HCT116 (cell line): ENCODE measurements around the gene TEAD1. TPM values are rescaled to one million over a fixed set of nuclear protein-coding genes. Genes with fewer than 3 reads are reported as not detected.

Experiments
- ATAC-seq: fragments of 200-7000 bp; cut with Tn5 transposase; 2 replicates; pipeline ENCODE4 v1.9.1; 2020; ENCODE audit warnings: mild to moderate bottlenecking, moderate library complexity
- BruUV-seq: library from RNA; stranded (reverse); fragments of 400-500 nt; replicated peaks from 2 replicates; lab custom pipeline; 2021; lab: Mats Ljungman, UMichigan
- CTCF ChIA-PET: fragments of 300-600 bp; sonication (Branson Sonifier 250); formaldehyde crosslinking; loops from one replicate; lab custom pipeline; 2021; ENCODE audit warnings: antibody characterized with exemption; lab: Charles Lee
- POLR2A ChIA-PET: fragments of 300-600, 350-600 bp; sonication (Branson Sonifier 250); formaldehyde crosslinking; loops from one replicate; lab custom pipeline; 2021; ENCODE audit warnings: antibody characterized with exemption; lab: Charles Lee
- RAD21 ChIA-PET, 2 experiments: fragments of 300-600 bp; sonication (Branson Sonifier 250); formaldehyde crosslinking; loops; one replicate each; lab custom pipeline; 2023; ENCODE audit warnings: low total read pairs in 2 of 2; ENCODE audit not compliant: uncharacterized antibody in 2 of 2, unreplicated experiment in 2 of 2, low non-redundant PET in 1 of 2; lab: Charles Lee
- DNase-seq: peaks from one replicate; pipeline ENCODE4 v3.0.0-alpha.2; 2010; ENCODE audit warnings: low read depth, low spot score
- H2AFZ ChIP-seq: fragments of 200-600 bp; shearing (Covaris generic), sonication (generic); 2 replicates; pipeline ENCODE4 v1.6.1; 2017; ENCODE audit warnings: low read depth, mixed run types, mixed read lengths, antibody characterized with exemption, low read length; ENCODE audit not compliant: poor library complexity, severe bottlenecking
- H3K27ac ChIP-seq: 2 replicates; pipeline ENCODE4 v1.5.1; 2012; ENCODE audit warnings: low read depth, low read length
- H3K27me3 ChIP-seq: fragments of 200-600 bp; sonication (generic); 2 replicates; pipeline ENCODE4 v1.6.1; 2016; ENCODE audit warnings: mixed run types, low read length, mixed read lengths; ENCODE audit not compliant: insufficient read depth
- H3K36me3 ChIP-seq, 2 experiments: fragments of 200-500 bp in 1 of 2; fragments of 200-600 bp in 1 of 2; sonication (Bioruptor generic) in 1 of 2; sonication (generic) in 1 of 2; 2 replicates each; pipeline versions ENCODE4 v1.5.1 to v1.6.1; 2014 to 2016; ENCODE audit warnings: low read length in 2 of 2, inconsistent platforms in 1 of 2, mixed read lengths in 1 of 2, mixed run types in 1 of 2; ENCODE audit not compliant: insufficient read depth in 2 of 2, control insufficient read depth in 1 of 2
- H3K4me1 ChIP-seq, 2 experiments: fragments of 200-600 bp in 1 of 2; sonication (generic) in 1 of 2; 2 replicates each; pipeline versions ENCODE4 v1.5.1 to v1.6.1; 2012 to 2017; ENCODE audit warnings: low read length in 2 of 2, inconsistent platforms in 1 of 2, mild to moderate bottlenecking in 1 of 2, mixed read lengths in 1 of 2, mixed run types in 1 of 2, moderate library complexity in 1 of 2; ENCODE audit not compliant: insufficient read depth in 2 of 2, control insufficient read depth in 1 of 2
- H3K4me2 ChIP-seq: fragments of 200-600 bp; sonication (generic); 2 replicates; pipeline ENCODE4 v1.6.1; 2017; ENCODE audit warnings: mixed run types, low read length, mixed read lengths
- H3K4me3 ChIP-seq, 2 experiments: fragments of 200-600 bp in 1 of 2; sonication (generic) in 1 of 2; replicated peaks in 1 of 2; 2 replicates each; pipeline ENCODE4 v1.5.1; 2011 to 2016; ENCODE audit warnings: low read length in 2 of 2, control low read depth in 1 of 2, low read depth in 1 of 2, mild to moderate bottlenecking in 1 of 2, mixed read lengths in 1 of 2, mixed run types in 1 of 2
- H3K79me2 ChIP-seq: fragments of 200-600 bp; sonication (generic); 2 replicates; pipeline ENCODE4 v1.6.1; 2017; ENCODE audit warnings: mild to moderate bottlenecking, mixed run types, low read length, moderate library complexity, mixed read lengths; ENCODE audit not compliant: insufficient read depth
- H3K9ac ChIP-seq: fragments of 200-600 bp; sonication (generic); 2 replicates; pipeline ENCODE4 v1.6.1; 2016; ENCODE audit warnings: low read length, mixed read lengths
- H3K9me2 ChIP-seq: fragments of 200-600 bp; sonication (generic), shearing (Covaris generic); 2 replicates; pipeline ENCODE4 v1.6.1; 2017; ENCODE audit warnings: mixed run types, mild to moderate bottlenecking, moderate library complexity; ENCODE audit not compliant: insufficient read depth
- H3K9me3 ChIP-seq, 2 experiments: fragments of 200-500 bp in 1 of 2; fragments of 200-600 bp in 1 of 2; sonication (Bioruptor generic) in 1 of 2; sonication (generic) in 1 of 2; 2 replicates each; pipeline ENCODE4 v1.6.1; 2014 to 2017; ENCODE audit warnings: low read length in 2 of 2, mixed read lengths in 2 of 2, inconsistent platforms in 1 of 2, low read depth in 1 of 2, mild to moderate bottlenecking in 1 of 2, mixed run types in 1 of 2, moderate library complexity in 1 of 2; ENCODE audit not compliant: control insufficient read depth in 1 of 2, insufficient read depth in 1 of 2
- H4K20me1 ChIP-seq: fragments of 200-600 bp; sonication (generic), shearing (Covaris generic); 2 replicates; pipeline ENCODE4 v1.6.1; 2017; ENCODE audit warnings: mixed run types, mild to moderate bottlenecking, moderate library complexity; ENCODE audit not compliant: insufficient read depth
- POLR2A ChIP-seq: IDR thresholded peaks from 2 replicates; pipeline ENCODE4 v1.7.0; 2011; ENCODE audit warnings: borderline replicate concordance; ENCODE audit not compliant: insufficient read depth, insufficient read length; ENCODE audit errors: extremely low read depth
- ZFX ChIP-seq: fragments of 450-650 bp; IDR thresholded peaks from 2 replicates; pipeline ENCODE4 v1.6.1; 2017
- intact Hi-C: fragments of 100-400 bp; cut with micrococcal nuclease; formaldehyde crosslinking; loops from 2 replicates; pipeline ENCODE4 v1.10.0; 2022
- total RNA-seq: library from RNA; stranded (reverse); gene quantifications from one replicate; pipeline ENCODE4 v1.2.1, GENCODE V29; 2021; ENCODE audit not compliant: unreplicated experiment
- TF ChIP-seq, protein P1 (sequence below): IDR thresholded peaks from 2 replicates; pipeline ENCODE4 v1.6.1; 2012; ENCODE audit warnings: low read depth
- TF ChIP-seq, protein P2 (sequence below), 3 experiments: fragments of 200-600 bp in 1 of 3; sonication (generic) in 1 of 3; IDR thresholded peaks in 2 of 3; conservative IDR thresholded peaks in 1 of 3; 2 replicates each; pipeline ENCODE4 v1.5.1; 2012 to 2017; ENCODE audit warnings: low read depth in 2 of 3, low read length in 2 of 3, antibody characterized with exemption in 1 of 3, borderline replicate concordance in 1 of 3, control low read depth in 1 of 3, mild to moderate bottlenecking in 1 of 3, mixed read lengths in 1 of 3, mixed run types in 1 of 3, moderate library complexity in 1 of 3; ENCODE audit not compliant: insufficient read depth in 1 of 3

The TEAD1 gene
- total RNA-seq, 1 experiment from 2014 or later = 103 TPM

DNA sequence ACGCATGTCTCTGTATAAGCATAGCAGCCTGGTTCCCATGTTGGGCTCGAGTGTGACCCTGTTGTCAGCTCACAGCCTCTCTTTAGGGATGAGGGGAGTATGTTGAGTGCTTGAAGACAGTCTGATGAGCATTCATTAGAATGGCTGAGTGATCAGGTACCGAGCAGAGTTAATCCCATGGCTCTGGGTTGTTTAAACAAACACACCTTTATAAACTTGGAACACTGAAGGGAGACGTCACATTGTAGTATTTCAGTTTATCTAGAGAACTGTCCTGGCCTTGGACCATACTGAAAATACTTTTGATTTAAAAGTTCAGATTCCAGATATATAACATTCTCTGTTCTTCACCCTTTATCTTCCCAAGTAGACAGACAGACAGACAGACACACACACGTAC is 76.0 kb downstream of the TEAD1 start (continued):
- TF ChIP-seq, protein P1, sequence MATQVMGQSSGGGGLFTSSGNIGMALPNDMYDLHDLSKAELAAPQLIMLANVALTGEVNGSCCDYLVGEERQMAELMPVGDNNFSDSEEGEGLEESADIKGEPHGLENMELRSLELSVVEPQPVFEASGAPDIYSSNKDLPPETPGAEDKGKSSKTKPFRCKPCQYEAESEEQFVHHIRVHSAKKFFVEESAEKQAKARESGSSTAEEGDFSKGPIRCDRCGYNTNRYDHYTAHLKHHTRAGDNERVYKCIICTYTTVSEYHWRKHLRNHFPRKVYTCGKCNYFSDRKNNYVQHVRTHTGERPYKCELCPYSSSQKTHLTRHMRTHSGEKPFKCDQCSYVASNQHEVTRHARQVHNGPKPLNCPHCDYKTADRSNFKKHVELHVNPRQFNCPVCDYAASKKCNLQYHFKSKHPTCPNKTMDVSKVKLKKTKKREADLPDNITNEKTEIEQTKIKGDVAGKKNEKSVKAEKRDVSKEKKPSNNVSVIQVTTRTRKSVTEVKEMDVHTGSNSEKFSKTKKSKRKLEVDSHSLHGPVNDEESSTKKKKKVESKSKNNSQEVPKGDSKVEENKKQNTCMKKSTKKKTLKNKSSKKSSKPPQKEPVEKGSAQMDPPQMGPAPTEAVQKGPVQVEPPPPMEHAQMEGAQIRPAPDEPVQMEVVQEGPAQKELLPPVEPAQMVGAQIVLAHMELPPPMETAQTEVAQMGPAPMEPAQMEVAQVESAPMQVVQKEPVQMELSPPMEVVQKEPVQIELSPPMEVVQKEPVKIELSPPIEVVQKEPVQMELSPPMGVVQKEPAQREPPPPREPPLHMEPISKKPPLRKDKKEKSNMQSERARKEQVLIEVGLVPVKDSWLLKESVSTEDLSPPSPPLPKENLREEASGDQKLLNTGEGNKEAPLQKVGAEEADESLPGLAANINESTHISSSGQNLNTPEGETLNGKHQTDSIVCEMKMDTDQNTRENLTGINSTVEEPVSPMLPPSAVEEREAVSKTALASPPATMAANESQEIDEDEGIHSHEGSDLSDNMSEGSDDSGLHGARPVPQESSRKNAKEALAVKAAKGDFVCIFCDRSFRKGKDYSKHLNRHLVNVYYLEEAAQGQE = no peak
- TF ChIP-seq POLR2A = no peak

DNA sequence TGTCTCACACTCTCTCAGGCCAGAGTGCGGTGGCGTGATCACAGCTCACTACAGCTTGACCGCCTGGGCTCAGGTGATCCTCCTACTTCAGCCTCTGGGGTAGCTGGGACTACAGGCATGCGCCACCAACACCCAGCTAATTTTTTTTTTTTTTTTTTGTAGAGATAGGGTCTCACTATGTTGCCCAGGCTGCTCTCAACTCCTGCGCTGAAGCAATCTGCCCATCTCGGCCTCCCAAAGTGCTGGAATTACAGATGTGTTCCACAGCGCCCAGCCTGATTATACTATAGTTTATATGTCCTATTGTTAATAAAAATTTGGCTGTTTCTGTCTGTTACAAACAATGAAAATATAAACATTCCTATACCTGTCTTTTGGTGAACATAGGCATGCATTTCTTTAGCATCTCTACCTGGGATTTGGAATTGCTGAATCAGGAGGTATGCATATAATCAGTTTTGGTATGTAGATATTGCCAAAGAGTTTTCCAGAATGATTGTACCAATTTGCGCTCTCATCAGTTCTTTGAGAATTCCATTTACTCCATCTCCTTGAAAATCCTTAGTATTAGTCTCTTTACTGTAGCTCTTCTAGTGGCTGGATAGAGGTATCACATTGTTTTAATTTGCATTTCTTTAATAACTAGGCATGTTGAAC is 78.8 kb downstream of the TEAD1 start:
- RAD21 ChIA-PET = no interaction called here
- no peak overlapping the region for H3K27ac ChIP-seq

More for the DNA sequence above, 78.8 kb downstream of the TEAD1 start:
- no peaks in the 10 kb centered on the region for H3K9me2 ChIP-seq
- intact Hi-C loops = loop anchor here (10.0 kb wide), 1 partner anchor 148 kb away; no protein-coding TSS in a partner anchor
- peaks cover 45 to 48% of the 10 kb centered on the region in 2 experiments for H3K4me1 ChIP-seq
- no peak overlapping the region for H2AFZ ChIP-seq
- BruUV-seq = no TSS peak
- ChIA-PET POLR2A (no interaction called here), CTCF (no interaction called here)
- ATAC-seq (no peak), DNase-seq (no peak)
- no peaks in the 10 kb centered on the region for H3K36me3 ChIP-seq
- no peaks in the 10 kb centered on the region for H3K27me3 ChIP-seq
- TF ChIP-seq, protein P2, sequence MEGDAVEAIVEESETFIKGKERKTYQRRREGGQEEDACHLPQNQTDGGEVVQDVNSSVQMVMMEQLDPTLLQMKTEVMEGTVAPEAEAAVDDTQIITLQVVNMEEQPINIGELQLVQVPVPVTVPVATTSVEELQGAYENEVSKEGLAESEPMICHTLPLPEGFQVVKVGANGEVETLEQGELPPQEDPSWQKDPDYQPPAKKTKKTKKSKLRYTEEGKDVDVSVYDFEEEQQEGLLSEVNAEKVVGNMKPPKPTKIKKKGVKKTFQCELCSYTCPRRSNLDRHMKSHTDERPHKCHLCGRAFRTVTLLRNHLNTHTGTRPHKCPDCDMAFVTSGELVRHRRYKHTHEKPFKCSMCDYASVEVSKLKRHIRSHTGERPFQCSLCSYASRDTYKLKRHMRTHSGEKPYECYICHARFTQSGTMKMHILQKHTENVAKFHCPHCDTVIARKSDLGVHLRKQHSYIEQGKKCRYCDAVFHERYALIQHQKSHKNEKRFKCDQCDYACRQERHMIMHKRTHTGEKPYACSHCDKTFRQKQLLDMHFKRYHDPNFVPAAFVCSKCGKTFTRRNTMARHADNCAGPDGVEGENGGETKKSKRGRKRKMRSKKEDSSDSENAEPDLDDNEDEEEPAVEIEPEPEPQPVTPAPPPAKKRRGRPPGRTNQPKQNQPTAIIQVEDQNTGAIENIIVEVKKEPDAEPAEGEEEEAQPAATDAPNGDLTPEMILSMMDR (IDR thresholded peaks at IDR 0.05 in 2 of 3, conservative IDR thresholded peaks at IDR 0.05 in 1 of 3; ENCODE audit: borderline replicate concordance in 1 of 3, insufficient read depth in 1 of 3, low read depth in 2 of 3, low read length in 2 of 3) = peak in 1 of 3 experiments; percentile 38; a peak in 2 of 6 replicates
- TF ChIP-seq ZFX = no peak
- peaks cover 3% of the 10 kb centered on the region; the same call in 1 of the 2 replicates for H4K20me1 ChIP-seq
- H3K9ac ChIP-seq = no peak overlapping the region
- H3K9me3 ChIP-seq = no peaks in the 10 kb centered on the region
- peaks cover 95% of the 10 kb centered on the region for H3K79me2 ChIP-seq
- no peak overlapping the region for H3K4me3 ChIP-seq
- H3K4me2 ChIP-seq = no peak overlapping the region
